ENCODE results near the gene HNMT.
"Not testable (repeated sequence)": the region's sequence is repeated elsewhere in the genome, so short reads cannot be mapped to it uniquely, and the experiment has no call there.

HNMT gene

DNA sequence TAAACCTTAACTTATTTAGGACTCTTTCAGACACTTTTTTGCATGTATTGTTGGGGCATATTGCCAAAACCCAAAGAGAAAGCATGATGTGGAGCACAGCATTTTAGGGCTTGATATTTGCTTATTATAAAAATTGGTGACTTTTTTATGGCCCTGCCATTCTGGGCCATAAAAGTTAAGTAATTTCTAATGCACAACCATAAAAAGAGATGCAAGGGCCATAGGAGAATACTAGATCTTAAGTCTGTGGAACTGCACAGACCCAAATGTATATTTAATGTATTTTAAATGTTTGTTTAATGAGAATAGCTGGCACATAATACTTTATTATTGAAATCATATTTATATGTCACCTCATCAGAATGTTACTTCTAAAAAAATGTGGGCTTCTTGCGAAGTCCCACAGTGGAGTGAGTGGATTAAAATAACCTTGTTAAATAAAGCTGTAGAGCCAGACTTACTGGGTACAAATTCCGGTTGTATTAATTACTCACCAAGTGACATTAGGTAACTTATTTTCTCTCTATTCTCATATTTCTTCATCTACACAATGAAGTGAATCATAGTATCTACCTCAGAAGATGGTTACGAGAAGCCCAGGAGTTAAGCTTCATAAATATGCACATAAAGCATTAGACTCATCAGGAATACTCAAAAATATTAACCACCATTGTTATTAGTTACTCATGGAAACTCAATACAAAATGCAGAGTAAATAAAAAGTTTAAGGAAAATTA lies 52.2 kb downstream of the HNMT start:
- DNase-seq = no peak

DNA sequence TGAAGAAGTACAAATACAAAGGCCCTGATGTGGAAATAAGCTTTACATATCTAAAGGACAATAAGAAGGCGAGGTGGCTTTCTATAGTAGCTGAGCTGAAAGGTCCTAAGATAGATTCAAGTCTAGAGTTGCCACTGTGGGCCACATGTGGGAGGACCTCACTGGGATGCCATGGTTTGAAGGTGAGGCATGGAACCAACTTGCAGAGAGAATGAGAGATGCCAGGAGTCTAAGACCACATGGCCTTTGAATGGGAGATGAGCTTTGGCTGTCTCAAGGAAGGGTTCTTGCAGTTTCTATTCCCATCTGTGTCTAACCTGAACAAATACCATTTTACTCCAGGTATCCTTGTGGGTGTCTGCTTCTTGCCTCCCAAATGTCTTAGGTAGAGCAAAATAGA lies 53.6 kb downstream of the HNMT start:
- no peak for DNase-seq

DNA sequence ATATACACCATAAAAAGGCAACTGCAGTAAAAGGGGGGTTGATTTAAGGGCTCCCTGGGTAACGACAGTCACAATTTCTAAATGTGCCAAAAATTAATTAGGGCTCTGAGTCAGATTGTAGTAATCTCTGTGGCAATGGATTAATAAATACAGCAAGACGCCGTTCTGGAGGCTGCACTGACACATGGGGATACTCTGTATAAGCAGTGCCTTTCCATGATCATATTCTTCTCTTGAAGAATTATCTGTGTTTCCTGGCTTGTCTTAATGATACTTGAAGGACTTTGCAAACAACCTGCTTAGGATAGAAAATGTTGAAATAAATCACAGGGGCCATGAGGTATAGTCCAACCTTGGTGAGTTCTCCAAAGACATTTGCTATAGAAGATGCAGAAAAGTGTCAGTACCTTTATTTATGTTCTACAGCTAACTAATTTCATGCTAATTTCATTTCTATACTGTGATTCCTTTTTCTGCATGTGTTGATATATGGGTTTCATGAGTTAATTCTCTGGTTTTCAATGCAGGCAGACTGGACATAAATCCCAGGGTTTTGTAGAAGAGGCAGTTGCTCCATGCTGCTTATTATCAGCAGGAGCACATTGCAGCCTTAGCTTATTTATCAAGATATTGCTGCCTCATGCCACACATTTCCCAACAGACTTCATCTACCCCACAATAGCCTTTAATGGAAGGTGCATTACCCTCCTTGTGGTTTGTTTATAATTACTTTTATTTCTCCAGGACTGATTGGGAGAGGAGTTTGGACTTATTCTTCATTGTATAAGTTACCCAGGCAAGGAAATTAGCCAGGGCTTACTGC lies 54.8 kb downstream of the HNMT start:
- DNase-seq = no peak

DNA sequence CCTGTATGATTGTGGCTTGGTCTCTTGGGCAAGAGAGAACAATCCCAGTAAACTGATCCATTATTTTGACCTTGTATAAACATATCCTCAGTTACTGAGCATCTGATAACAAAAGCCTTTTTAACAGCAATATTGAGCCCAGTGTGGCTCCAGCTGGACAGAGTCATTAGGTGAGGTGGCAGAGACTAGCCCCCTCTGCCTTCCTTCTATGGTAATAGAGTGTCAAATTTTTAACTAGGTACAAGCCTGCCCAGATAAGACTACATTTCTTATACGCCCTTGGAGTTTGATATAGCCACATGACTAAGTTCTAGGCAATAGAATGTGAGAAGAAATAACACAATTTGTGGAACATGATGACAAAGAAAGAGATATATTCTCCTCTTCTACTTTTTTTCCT lies 56.2 kb downstream of the HNMT start:
- DNase-seq = no peak

DNA sequence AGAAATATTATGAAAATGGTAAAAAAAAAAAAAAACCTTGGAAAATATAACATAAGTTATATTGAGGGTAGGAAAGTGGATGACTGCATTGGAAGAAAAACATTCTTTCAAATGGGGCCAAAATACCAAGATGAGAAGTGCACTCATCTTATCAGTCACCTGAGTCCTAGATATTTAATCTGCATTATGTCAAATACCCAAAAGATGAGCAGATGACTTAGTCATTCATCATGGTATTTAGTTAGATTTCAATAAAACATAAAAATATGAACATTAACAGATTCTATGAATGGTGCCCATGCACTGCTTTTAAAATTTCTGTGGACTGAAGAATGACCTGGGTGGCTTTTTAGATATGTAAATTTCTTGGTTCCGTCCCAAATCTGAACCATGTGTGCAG lies 56.9 kb downstream of the HNMT start:
- DNase-seq = no peak

DNA sequence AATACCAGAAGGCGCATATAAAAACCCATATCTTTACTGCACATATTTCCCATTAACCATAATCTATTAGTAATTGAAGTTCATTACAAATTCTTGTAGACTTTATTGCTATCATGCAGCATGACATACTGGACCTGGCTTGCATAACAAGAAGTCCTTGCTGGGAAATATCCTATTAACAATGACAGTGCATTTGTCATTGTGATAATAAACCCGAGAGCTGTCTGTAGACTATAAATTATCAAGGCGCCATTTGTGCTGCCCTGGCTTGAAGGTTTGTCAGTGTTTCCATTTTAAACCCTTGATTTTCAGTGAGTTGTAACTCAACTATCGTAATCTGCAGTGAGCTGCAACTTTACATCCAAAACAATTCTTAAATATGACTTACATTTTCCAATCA lies 59.0 kb downstream of the HNMT start:
- DNase-seq = no peak

DNA sequence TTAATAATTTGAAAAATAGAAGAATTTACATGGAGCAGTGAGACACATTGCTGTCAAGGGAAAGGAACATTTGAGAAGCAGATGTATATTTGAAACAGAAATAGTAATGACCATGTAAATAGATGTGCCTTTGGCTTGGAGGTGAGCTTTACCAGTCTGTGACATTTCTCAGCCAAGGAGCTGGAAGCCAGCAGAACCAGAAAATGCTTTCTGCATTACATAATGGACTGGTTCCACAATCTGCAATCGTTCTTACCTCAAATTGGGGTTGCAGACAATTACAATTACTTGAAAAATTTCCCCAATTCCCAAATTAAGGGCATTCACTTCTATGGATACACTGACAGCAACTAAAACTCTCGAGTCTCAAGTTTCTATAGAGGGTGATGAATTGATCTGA lies 59.7 kb downstream of the HNMT start:
- no peak for DNase-seq

DNA sequence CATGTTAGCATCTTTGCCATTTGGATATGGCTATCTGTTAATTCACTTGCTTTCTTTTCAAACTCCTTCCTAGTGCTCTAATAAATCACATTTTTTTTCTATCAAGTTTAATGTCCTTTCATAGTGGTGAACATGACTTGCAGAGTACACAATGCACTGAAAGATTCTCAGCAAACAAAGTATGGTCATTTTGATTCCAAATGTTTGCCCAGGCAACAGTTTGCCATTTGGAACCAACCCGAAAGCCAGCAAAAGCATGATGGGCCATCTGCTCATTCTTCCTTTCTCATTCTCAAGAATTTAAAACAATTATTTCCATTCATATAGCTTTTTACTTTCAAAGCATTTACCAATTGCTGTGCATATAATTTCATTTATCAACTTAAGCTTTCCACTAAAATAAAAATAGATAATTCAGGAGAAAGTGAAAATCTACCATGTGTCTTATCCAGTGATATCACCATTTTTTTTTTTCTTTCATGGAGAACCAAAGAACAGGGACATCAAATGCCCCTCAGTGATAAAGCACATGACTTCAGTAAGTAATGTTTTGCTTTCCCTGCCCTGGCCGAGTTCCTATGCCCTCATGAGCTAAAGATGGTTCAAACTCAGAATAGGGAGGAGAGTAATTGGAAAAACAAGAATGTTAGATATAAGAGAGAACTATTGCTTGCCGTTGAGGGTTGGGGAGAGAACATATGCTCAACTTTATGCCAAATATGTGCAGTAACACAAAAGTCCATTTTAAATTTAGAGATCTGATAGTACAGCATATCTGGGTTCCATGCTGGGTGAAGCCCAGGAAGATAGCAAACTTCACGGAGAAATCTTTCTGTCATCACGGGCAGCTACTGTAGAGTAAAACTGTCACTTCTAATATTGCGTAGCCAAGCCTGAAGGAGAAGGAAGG lies 62.1 kb downstream of the HNMT start:
- no peak for DNase-seq

DNA sequence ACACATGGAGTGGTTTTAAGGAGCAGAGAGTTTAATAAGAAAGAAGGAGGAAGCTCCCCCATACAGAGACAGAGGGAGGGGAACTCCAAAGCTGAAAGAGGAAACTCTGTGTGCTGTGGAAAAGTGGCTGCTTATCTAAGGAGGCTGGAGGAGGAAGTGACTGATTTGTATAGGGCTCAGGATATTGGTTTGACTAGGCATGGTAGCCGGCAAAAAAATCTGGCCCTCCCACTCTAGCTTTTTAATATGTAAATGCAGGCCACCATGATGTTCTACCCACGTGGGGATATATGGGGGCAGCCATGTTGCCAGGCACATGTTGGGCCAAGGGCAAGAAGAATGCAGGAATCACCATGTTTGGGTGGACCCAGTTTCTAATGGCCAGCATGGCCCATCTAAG lies 64.3 kb downstream of the HNMT start:
- peak; percentile 21 to 37 for DNase-seq

DNA sequence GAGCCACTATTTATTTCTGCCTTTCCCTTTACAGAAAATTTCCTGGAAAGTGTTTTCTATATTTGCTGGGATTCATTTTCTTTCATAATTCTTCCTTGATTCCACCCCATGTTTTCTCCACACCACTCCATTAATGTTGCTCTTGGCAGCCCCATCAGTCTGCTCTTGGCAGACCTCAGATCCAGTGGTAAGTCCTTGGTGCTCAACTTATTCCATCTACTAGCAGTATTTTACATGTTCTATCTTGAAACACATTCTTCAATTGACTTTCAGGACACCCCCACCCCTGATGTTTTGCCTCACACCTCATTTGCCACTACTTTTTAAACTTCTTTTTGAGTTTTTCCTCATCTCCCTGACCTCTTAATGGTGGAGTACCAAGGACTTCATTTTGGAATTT lies 65.0 kb downstream of the HNMT start:
- DNase-seq = no peak

DNA sequence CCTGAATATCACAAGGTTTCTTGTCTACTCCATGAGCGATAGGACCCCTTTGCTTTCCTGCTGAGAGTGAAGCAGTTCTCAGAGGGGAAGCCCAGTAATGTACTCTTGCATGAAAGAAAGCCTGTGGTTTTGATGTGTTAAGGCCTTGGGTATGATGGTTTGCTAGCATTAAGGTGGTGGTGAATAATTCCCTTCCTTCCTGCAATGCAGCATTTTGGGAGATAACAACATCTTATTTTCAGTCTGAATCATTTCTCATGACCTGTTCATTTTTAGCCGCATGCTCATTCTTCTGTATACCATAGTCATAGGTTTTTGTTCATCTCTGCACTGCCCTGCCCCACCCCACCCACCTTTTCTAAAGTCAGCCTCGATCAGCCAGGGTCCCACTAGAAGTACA lies 66.2 kb downstream of the HNMT start:
- no peak for DNase-seq

DNA sequence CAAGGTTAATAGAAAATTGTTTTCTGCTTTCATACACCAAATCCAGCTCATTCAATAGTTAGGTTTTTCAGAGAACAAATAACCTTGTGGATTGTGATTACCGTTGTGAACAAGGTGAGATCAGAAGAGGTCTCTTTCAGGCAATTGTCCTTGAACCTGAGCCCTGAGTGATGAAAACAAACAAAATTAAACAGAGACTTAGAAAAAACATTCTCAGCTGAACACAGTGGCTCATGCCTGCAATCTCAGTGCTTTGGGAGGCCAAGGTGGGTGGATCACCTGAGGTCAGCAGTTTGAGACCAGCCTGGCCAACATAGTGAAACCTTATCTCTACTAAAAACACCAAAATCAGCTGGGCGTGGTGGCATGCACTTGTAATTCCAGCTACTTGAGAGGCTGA lies 68.1 kb downstream of the HNMT start:
- DNase-seq = no peak

DNA sequence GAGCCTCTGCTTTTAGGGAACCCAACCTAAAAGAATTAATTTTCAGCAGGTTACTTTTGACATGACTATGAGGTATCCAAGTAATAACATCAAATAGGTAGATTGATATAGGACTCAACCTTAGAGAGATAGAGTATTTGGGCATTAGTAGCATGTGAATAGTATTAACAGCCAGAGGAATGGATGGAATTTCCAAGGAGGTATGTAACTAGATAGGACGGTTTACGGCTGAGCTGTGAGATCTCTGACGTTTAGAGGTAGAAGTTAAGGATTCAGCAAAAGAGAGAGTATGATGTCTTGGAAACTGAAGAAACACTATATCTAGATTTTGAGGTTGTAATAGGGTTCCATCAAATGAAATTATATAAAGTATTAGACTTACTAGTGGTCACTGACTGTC lies 70.3 kb downstream of the HNMT start:
- no peak for DNase-seq

DNA sequence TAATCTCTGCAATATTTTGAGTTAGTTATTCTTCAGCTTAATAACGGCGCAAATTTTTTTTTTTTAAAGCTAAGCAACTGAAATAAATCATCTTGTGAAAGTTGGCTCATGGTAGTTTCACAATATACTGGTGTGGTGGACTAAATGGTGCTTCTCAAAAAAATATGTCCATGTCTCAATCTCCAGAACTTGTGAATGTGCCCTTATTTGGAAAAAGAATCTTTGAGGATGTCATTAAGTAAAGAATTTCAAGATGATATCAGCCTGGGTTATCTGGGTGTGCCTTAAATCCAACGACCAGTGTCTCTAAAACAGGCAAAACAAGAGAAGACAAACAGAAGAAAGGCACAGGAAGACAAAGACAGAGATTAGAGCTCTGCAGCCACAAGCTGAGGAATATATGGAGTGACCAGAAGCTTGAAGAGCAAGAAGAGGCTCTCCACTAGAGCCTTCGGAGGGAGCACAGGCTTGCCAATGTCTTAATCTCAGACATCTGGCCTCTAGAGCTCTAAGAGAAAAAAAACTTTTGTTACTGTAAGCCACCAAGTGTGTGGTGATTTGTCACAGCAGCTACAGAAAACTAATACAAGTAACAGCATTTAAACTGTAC lies 71.4 kb downstream of the HNMT start:
- no peak for DNase-seq

DNA sequence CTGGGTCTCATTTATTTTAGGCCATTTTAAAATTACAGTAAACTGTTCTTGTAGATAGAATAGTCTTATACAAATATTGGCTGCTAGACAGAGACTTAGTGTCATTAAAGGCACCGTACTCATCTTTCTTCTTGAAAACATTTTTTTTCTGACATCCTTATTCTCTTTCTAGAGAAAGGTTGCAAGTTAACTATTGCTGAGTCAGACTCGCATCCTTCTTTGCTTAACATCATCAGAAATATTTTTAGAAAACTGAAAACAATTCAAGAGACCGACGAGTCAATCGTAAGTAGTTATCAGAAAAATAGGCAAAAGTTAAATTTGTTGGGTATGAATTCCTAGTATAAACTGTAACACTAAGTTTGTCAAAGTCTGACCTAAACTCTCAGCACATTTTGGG lies 72.2 kb downstream of the HNMT start:
- no peak for DNase-seq

DNA sequence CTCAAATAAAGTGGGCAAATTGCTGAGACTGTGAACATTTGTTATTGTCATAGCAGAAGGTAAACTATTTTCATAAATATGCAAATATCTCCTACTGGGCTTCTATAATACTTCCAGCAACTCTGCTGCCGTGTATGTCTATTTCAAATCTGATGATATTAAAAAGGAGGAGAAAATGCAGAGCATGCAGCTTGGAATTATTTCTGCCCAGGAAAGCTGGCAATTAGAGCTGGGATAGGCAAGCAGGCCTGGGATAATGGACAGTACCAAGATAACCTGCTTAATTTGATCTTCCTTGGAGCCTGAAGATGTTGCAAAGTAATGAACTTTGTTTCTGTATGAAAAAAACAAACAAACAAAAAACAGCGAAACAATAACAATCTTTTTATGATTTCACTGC lies 72.8 kb downstream of the HNMT start:
- DNase-seq = no peak

DNA sequence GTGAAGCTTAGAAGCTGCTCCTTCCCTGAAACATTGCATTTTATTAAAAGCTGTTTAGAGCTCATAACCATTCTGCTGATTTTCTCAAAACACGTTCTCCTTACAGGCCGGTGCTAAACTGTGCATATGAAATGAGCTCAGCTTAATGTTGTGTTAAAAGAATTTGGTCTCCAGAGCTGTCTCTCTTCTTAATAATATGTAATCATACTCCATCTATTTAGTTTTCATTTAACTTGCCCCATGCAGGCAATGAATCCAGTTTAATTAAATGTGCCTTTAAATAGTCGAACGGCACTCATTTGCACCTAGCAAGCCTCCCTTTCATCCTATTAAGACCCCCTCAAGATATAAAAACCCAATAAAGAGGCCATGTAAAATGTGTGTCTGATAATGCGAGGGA lies 76.3 kb downstream of the HNMT start:
- no peak for DNase-seq

DNA sequence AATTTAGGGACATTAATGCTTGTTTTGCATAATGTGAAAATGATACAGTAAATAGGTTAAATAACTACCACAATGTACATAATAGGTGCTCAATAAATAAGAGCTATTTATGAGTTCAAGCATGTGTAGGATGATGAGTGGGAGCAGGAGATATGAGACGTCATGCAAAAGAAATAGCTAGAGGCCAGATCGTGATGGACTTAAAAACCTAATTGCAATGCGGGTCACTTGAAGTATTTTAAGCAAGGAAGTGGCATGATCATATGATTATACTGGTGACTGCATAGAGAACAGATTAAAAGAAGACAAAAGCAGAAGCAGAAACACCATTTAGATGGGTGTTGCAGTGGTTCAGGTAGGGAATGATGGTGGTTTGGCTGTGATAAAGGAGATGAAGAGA lies 78.0 kb downstream of the HNMT start:
- no peak for DNase-seq

DNA sequence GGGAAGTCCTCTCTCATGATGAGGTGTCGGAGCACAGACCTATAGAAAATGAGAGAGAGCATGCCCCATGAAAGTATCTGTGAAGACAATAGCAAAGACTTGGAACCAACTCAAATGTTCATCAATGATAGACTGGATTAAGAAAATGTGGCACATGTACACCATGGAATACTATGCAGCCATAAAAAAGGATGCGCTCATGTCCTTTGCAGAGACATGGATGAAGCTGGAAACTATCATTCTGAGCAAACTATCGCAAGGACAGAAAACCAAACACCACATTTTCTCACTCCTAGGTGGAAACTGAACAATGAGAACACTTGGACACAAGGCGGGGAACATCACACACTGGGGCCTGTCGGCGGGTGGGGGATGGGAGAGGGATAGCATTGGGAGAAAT lies 79.3 kb downstream of the HNMT start:
- not testable (repeated sequence) for DNase-seq

DNA sequence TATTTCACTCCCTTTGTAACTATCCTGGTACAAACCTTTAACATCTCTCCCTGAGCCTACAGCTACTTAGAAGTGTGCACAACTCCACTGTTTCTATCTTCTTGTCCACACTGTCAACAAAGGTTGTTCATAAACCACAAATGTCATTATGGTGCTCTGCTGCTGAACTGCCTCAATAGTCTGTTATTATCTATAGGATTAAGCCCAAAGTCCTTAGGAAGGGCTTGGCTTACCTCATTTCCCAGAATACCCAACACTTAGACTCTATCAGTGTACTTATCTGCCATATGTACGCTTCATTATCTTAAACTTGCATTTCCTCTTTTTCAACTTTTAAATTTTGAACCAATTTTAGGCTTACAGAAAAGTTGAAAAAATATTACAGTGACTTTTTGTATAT lies 94.2 kb downstream of the HNMT start:
- no peak for DNase-seq

DNA sequence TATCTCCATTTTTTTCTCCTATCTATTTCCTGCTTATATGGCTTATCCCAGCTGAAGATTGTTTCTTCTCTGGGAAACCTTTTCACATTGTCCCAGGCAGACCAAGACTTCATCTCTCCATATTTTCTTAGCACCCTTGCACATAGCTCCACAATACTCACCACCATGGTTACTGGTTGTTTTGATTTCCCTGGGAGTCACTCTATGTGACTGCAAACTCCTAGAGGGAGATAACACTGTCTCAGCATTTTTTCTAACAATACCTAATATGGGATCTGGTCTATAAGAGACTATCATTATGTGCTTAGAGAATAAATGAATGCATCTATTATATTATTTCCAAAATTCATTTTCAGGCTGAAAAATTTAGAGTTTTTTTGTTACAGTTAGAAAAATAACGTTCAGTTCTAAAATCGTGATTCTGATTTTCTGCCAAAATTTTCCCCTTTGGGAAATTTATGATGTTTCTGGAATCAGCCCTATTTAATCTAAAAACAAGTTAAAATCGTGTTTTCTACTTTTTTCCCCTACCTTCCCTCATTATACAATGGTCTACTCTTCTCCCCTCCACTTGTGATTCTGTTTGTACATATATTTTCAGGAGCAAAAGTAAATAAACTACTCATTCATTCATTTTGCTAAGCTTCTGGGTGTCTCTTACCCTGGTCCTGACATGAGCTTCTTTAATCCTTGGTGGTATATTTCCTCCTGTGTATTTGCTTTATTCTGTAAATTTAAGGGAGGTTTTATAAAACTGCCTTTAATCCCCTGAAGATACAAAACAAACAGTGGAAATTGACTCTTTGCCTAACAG lies 95.4 kb downstream of the HNMT start:
- no peak for DNase-seq

DNA sequence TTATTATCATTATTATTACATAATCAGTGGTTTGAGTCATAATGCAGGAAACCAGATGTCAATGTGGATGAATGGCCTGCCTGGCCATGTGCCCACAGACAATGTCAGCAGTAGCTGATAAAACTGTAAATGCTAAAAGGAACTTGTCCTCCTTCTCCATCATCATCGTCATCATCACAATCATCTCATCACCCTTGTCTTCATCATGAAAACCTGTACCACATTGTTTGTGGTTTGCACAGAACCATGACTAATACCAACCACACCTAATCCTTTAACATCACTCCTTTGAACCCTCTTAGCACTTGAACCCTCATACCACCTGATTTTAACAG lies 96.0 kb downstream of the HNMT start:
- DNase-seq = peak; percentile 45 to 48

Measured in AML-193 (cell line).